GM18861 (cell line): ENCODE measurements around the gene OR4E2.
"Not testable (repeated sequence)": the region's sequence is repeated elsewhere in the genome, so short reads cannot be mapped to it uniquely, and the experiment has no call there.

Experiments used
- ATAC-seq: cut with Tn5 transposase; IDR thresholded peaks from one replicate; pipeline ENCODE4 v1.9.1; 2021; ENCODE audit not compliant: unreplicated experiment

The OR4E2 gene

DNA sequence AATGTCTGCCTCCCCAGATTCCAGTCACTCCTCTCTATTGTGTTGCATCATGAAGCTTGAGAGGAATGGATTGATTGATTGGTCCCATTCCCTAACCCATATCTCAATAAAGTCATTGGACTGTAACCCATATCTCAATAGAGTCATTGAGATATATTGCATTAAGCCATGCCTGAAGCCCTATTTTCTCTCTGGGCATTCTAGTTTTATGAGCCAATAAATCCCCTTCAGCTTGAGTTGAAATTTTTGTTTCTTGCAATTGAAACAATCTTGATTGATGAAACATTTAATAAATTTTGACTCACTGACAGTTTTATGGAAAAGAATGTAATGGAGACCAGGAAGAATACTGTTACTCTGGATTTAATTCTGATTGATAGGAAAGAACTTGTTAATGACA lies 40.8 kb downstream of the OR4E2 start:
- ATAC-seq = no peak

GRCh38 chr14:21697662-21698061 lies 44.0 kb downstream of the OR4E2 start:
- not testable (repeated sequence) for ATAC-seq

GRCh38 chr14:21698538-21698937 lies 44.9 kb downstream of the OR4E2 start:
- not testable (repeated sequence) for ATAC-seq

GRCh38 chr14:21699551-21699950 lies 45.9 kb downstream of the OR4E2 start:
- no peak for ATAC-seq

GRCh38 chr14:21702316-21702715 lies 48.7 kb downstream of the OR4E2 start:
- no peak for ATAC-seq

DNA sequence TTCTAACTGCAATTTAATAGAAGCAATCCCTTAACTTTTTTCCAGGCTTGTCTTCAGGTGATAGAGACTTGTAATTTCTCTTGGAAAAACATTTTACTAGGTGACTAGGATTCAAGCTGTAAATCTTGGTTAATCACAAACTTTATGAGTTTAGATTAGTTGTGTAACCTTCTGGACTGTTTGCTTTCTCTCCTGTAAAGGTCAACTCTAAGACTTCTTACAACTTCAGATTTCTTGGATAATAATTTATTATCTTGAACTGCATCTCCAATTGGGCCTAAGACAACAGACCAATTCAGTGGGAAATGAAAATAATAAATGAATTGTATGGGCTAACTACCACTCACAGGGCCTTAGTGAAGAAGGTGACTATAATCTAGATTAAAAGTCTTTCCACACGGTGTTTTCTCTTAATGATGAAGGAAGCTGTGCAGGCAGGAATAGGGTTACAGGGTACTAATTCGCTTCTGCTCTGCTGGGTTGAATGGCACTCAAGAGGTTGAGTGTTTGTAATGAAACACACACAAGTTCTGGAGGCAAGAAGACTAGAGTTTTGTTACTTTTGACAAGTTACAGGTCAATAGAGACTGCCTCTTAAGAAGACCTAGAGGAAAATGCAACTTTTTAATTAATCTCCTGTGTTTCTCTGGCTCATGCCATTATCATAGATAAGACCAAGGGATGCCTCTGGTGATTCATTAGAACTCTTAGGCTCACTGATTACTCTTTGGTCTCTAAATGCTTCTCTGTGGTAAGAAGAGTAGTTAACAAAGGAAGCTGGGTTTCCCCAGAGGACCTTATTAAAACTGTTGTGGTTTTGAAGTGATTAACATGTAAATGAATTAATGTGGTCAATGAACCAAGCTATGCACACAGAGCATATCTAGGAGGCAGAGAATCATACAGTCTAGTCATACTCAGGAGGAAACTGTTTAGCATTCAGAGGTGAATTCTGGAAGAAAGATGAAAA lies 50.0 kb downstream of the OR4E2 start:
- no peak for ATAC-seq

DNA sequence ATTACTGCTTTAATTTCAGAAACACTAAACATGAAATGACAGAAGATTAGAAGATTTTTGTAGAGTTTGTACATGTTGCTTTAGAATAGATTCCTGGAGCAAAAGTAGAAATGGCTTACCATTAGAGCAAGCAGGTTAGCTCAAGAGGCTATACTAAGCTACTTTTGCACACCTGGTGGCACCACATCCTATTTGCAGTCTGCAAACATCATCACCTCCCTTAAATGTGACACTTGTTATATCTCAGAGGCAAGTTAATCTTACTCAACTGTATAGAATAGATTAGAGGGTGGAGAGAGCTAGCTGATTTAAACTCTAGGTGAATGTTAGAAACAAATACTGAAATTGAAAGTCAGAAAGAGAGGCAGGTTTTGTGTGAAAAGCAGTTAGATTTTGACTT lies 50.7 kb downstream of the OR4E2 start:
- ATAC-seq = no peak

DNA sequence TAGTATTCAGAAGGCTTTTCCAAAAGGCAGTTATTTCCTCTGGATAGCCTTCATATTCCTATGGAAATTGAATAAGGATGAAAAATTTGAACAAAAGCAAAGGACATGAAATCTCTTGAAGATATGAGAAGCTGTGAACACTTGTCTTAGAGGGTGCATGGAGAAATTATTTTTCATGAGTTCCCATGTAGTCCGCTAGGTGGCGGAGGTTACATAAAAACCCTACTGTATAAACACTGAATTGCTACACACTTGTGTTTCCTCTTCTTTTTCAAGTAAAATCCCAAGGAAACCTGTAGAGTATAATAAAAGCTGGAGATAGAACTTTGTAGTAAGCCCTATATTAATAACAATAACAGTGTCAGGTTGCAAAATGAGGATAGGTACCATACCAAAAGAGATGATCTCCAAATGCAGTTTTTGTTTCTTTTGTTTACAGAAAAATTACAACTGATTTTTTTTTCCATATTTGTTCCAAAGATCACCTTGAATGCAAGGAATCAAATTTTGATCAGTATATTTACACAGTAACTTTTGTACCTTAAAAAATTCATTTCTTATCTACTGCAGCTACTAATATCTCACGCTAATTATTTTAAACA lies 57.8 kb downstream of the OR4E2 start:
- ATAC-seq = no peak

GRCh38 chr14:21712036-21712435 lies 58.4 kb downstream of the OR4E2 start:
- no peak for ATAC-seq

GRCh38 chr14:21714318-21714929 lies 60.8 kb downstream of the OR4E2 start:
- no peak for ATAC-seq
